Breast epithelium (tissue), 3 donors: ENCODE data around the gene STIP1.

Source experiments
- CTCF ChIP-seq, 3 donors: fragments of 450-650 bp; IDR thresholded peaks; one replicate each; pipeline ENCODE4 v1.5.1; 2016 to 2017; ENCODE audit warnings: antibody characterized with exemption in 3 of 3, mild to moderate bottlenecking in 3 of 3, moderate library complexity in 3 of 3
- POLR2A ChIP-seq: fragments of 450-650 bp; IDR thresholded peaks from one replicate; pipeline ENCODE4 v1.6.1; 2016; ENCODE audit warnings: antibody characterized with exemption, mild to moderate bottlenecking, moderate library complexity

GRCh38 chr11:64139049-64139448, 46.9 kb upstream of the STIP1 start:
- TF ChIP-seq CTCF (IDR thresholded peaks at IDR 0.05) (no peak), POLR2A (no peak)
